ENCODE measurements around the gene SLC29A3. TPM values are rescaled to one million over a fixed set of nuclear protein-coding genes. Genes with fewer than 3 reads are reported as not detected.

The SLC29A3 gene
- total and polyA plus RNA-seq, 2 of the 8 experiments (the other 6 are each of a cell fraction or from before 2014, with no cell fraction given) = 14.0 to 24.6 TPM

DNA sequence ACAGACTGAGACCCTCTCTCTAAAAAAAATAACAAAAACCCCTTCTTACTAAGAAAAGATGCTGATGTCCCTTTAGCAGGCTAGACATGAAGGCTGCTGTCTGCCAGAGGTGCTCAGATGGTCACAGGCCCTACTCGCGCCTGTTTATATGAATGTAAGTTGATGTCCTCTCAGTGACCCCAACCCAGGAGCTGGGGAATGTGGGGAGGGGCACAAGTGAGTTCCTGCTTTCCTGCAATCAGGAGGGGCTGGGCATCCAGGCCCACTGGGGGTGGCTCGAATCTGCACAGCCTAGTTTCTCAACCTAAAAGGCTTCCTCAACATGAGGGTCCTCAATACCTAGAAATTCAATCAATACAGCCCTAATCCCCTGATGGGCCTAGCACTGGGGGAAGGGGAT is 12.1 kb upstream of the SLC29A3 start:
- no peak overlapping the region for H3K14ac ChIP-seq (ENCODE audit: insufficient read length)
- no peak overlapping the region for H4K5ac ChIP-seq (ENCODE audit: insufficient read length, low read depth, low read length)
- no peak overlapping the region for H2AK5ac ChIP-seq (ENCODE audit: low read depth, low read length)
- no peaks in the 10 kb centered on the region for H3K79me1 ChIP-seq (ENCODE audit: low read depth, low read length)
- no peak overlapping the region for H3K9ac ChIP-seq (replicated peaks in 1 of 4; ENCODE audit: extremely low read depth in 1 of 4, low read depth in 3 of 4, low read length in 3 of 4)
- no peak overlapping the region for H2AFZ ChIP-seq (ENCODE audit: low read length)
- H4K20me1 ChIP-seq (replicated peaks in 1 of 2; ENCODE audit: control insufficient read depth in 1 of 2, insufficient read depth in 2 of 2, low read length in 2 of 2) = peaks cover 2 to 3% of the 10 kb centered on the region in 2 experiments
- no peak overlapping the region for H3K4me3 ChIP-seq (ENCODE audit: extremely low read depth in 1 of 4, insufficient read depth in 2 of 4, low read depth in 3 of 4, low read length in 4 of 4)
- no peak overlapping the region for H3K56ac ChIP-seq (replicated peaks; ENCODE audit: insufficient read length, low read depth, low read length)
- no peak overlapping the region for H3K27ac ChIP-seq (ENCODE audit: low read depth, low read length)
- TF ChIP-seq KDM4A (IDR thresholded peaks at IDR 0.05; ENCODE audit: low read depth, low read length, severe bottlenecking) = no peak
- TF ChIP-seq SP2 (IDR thresholded peaks at IDR 0.05; ENCODE audit: low read length) = no peak
- TF ChIP-seq POLR2A (IDR thresholded peaks at IDR 0.05; ENCODE audit: control extremely low read depth in 1 of 2, low read depth in 2 of 2, low read length in 2 of 2) = no peak
- TF ChIP-seq, protein P1, sequence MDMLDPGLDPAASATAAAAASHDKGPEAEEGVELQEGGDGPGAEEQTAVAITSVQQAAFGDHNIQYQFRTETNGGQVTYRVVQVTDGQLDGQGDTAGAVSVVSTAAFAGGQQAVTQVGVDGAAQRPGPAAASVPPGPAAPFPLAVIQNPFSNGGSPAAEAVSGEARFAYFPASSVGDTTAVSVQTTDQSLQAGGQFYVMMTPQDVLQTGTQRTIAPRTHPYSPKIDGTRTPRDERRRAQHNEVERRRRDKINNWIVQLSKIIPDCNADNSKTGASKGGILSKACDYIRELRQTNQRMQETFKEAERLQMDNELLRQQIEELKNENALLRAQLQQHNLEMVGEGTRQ (IDR thresholded peaks at IDR 0.05; ENCODE audit: low read length) = no peak
- TF ChIP-seq SP4 (IDR thresholded peaks at IDR 0.05; ENCODE audit: low read length) = no peak
- no peak for TF ChIP-seq BRCA1 (IDR thresholded peaks at IDR 0.05; ENCODE audit: low read depth, low read length)
- TF ChIP-seq YY1 (IDR thresholded peaks at IDR 0.05; ENCODE audit: low read depth, low read length) = no peak
- no peak for TF ChIP-seq TAF7 (optimal IDR thresholded peaks at IDR 0.05; ENCODE audit: borderline replicate concordance, low read depth, low read length)
- no peak for TF ChIP-seq CHD2 (IDR thresholded peaks at IDR 0.05; ENCODE audit: low read length)
- TF ChIP-seq BACH1 (IDR thresholded peaks at IDR 0.05; ENCODE audit: low read length) = no peak
- no peak overlapping the region for H2BK5ac ChIP-seq (ENCODE audit: low read depth, low read length)
- H3K9me3 ChIP-seq (ENCODE audit: insufficient read depth in 2 of 2, low read depth in 1 of 2, low read length in 1 of 2) = no peaks in the 10 kb centered on the region
- POLR2A ChIA-PET (ENCODE audit: partially characterized antibody) = interaction anchor here (1.2 kb wide), 1 partner anchor 8 kb away, joined by 3 read pairs; no protein-coding TSS in a partner anchor
- H4K8ac ChIP-seq (ENCODE audit: extremely low read depth, insufficient read depth, low read length) = no peak overlapping the region
- no peak overlapping the region for H3K18ac ChIP-seq (ENCODE audit: extremely low read depth, low read length)
- H2BK12ac ChIP-seq (ENCODE audit: low read depth, low read length) = no peak overlapping the region
- H3K23me2 ChIP-seq (ENCODE audit: low read depth, low read length) = no peaks in the 10 kb centered on the region
- no peak overlapping the region for H2BK120ac ChIP-seq (replicated peaks; ENCODE audit: low read depth, low read length)
- no peak overlapping the region for H2BK15ac ChIP-seq (ENCODE audit: low read length)
- CTCF ChIA-PET (ENCODE audit: partially characterized antibody) = interaction anchor here (0.6 to 4.5 kb wide), 12 partner anchors 11 to 401 kb away, joined by 3 to 32 read pairs (median 3); partner anchors contain the start of gene SLC29A3
- no peak for DNase-seq (ENCODE audit: low read depth in 1 of 2, low spot score in 2 of 2)
- H3K4ac ChIP-seq (replicated peaks; ENCODE audit: insufficient read length, low read depth, low read length) = no peak overlapping the region
- no peak overlapping the region for H4K91ac ChIP-seq (replicated peaks; ENCODE audit: insufficient read length, low read length)
- no peak overlapping the region for H3K23ac ChIP-seq (ENCODE audit: insufficient read length)
- H3K36me3 ChIP-seq (ENCODE audit: control insufficient read depth in 2 of 4, insufficient read depth in 4 of 4, low read length in 3 of 4) = 0 out of 8 replicates have a peak, but pooled peaks cover 0 to 2% (median 0%) of the 10 kb centered on the region in 4 experiments
- no peak overlapping the region for H3K4me2 ChIP-seq (ENCODE audit: insufficient read depth in 1 of 2, low read depth in 2 of 2, low read length in 2 of 2)
- H3K79me2 ChIP-seq (ENCODE audit: control insufficient read depth in 1 of 2, insufficient read depth in 2 of 2, low read length in 2 of 2) = no peaks in the 10 kb centered on the region; a peak in 1 of 4 replicates
- H3K27me3 ChIP-seq (replicated peaks in 1 of 4; ENCODE audit: control insufficient read depth in 3 of 4, extremely low read depth in 1 of 4, insufficient read depth in 3 of 4, low read length in 3 of 4) = peaks cover 0 to 3% (median 0%) of the 10 kb centered on the region in 4 experiments; a peak in 1 of 7 replicates
- no peak for FAIRE-seq
- WGBS, 2 experiments (ENCODE audit: extremely low coverage in 1 of 2, insufficient coverage in 1 of 2, insufficient read length in 1 of 2, insufficient replicate concordance in 2 of 2, low coverage in 1 of 2, low lambda C conversion rate in 2 of 2, missing lambda C conversion rate in 1 of 2) = 86% methylated on average over 3 of the region's 3 CpGs; no CpG with 5 or more reads in 1 of the 2 experiments
- no peak overlapping the region for H2BK20ac ChIP-seq (ENCODE audit: low read length)
- H3K4me1 ChIP-seq (replicated peaks in 1 of 4; ENCODE audit: control insufficient read depth in 3 of 4, insufficient read depth in 4 of 4, low read length in 3 of 4) = peaks cover 0 to 4% (median 0%) of the 10 kb centered on the region in 4 experiments; a peak in 3 of 7 replicates

All from H1 (cell line).